ENCODE results near the gene BSPRY. TPM values are rescaled to one million over a fixed set of nuclear protein-coding genes. Genes with fewer than 3 reads are reported as not detected.

The BSPRY gene
- total RNA-seq = not detected in 2 replicates

GRCh38 chr9:113349445-113350094 is at the start of gene BSPRY:
TSS of gene BSPRY (plus strand) at chr9:113349541. CDS start at chr9:113349580, 39 bp downstream.

GRCh38 chr9:113302792-113303418 is 46.4 kb upstream of the BSPRY start, which contains the start of gene RNF183:
TSS of gene RNF183 (minus strand) at chr9:113303376. CDS start at chr9:113298184, 5,192 bp downstream.

GRCh38 chr9:113340011-113340699 is 9.2 kb upstream of the BSPRY start, which contains the start of gene WDR31:
TSS of gene WDR31 (minus strand) at chr9:113340275. CDS start at chr9:113332022, 8,253 bp downstream.

GRCh38 chr9:113376634-113377567 is 27.6 kb downstream of the BSPRY start, which contains the start of gene HDHD3:
TSS of gene HDHD3 (minus strand) at chr9:113376986. CDS start at chr9:113374354, 2,632 bp downstream.

GRCh38 chr9:113401027-113401792 is 51.9 kb downstream of the BSPRY start, which contains the start of gene ALAD:
TSS of gene ALAD (minus strand) at chr9:113401284. CDS start at chr9:113393559, 7,725 bp downstream.

GRCh38 chr9:113410207-113410864 is 61.0 kb downstream of the BSPRY start, which contains the start of the genes C9orf43 and POLE3:
TSS of gene C9orf43 (plus strand) at chr9:113410747. CDS start at chr9:113413494, 2,747 bp downstream.
TSS of gene POLE3 (minus strand) at chr9:113410675. CDS start at chr9:113410293, 382 bp downstream.

Other genes with a start within 250 kb of the BSPRY start
- gene SLC31A2, start 198.5 kb upstream of the BSPRY start, total RNA-seq = 15.6 and 22.8 TPM in 2 replicates
- gene FKBP15, start 128.3 kb upstream of the BSPRY start, total RNA-seq = 22.0 and 26.4 TPM in 2 replicates
- gene SLC31A1, start 128.0 kb upstream of the BSPRY start, total RNA-seq = 19.1 and 22.1 TPM in 2 replicates
- gene CDC26, start 74.0 kb upstream of the BSPRY start, total RNA-seq = 24.8 and 27.9 TPM in 2 replicates
- gene PRPF4, start 73.9 kb upstream of the BSPRY start, total RNA-seq = 26.5 and 41.4 TPM in 2 replicates
- under 0.01 TPM in 1 of 2 replicates, not detected in the other for gene RNF183, start 46.2 kb upstream of the BSPRY start, total RNA-seq
- 0.73 and 0.98 TPM in 2 replicates for gene WDR31, start 9.3 kb upstream of the BSPRY start, total RNA-seq
- gene HDHD3, start 27.4 kb downstream of the BSPRY start, total RNA-seq = 4.3 and 7.3 TPM in 2 replicates
- gene ALAD, start 51.7 kb downstream of the BSPRY start, total RNA-seq = 13.5 and 16.2 TPM in 2 replicates
- 44.5 and 52.6 TPM in 2 replicates for gene POLE3, start 61.1 kb downstream of the BSPRY start, total RNA-seq
- 0.20 TPM in 1 of 2 replicates, not detected in the other for gene C9orf43, start 61.2 kb downstream of the BSPRY start, total RNA-seq
- 13.2 and 17.6 TPM in 2 replicates for gene RGS3, start 114.2 kb downstream of the BSPRY start, total RNA-seq